ENCODE measurements around the gene AKAIN1. TPM values are rescaled to one million over a fixed set of nuclear protein-coding genes. Genes with fewer than 3 reads are reported as not detected.

AKAIN1 gene
- total and polyA plus RNA-seq, 3 donors from 2014 or later = not detected

DNA sequence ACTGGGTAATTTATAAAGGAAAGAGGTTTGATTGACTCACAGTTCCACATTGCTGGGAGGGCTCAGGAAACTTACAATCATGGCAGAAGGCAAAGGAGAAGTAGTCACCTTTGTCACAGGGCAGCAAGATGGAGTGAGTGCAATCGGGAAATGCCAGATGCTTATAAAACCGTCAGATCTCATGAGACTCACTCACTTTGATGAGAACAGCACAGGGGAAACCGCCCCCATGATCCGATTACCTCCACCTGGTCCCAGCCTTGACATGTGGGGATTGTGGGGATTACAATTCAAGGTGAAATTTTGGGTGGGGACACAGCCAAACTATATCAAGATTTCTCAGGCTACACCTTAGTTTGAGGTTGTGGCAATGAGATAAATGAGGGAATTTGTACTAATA is 54.9 kb downstream of the AKAIN1 start:
- WGBS, 2 donors = 66 to 78% methylated on average over 4 of the region's 4 CpGs
- Histone ChIP-seq H3K9me3 (no peaks in the 10 kb centered on the region), H3K36me3 (ENCODE audit: low read depth, missing control alignments) (no peaks in the 10 kb centered on the region), H3K27ac (no peak overlapping the region), H3K27me3 (no peaks in the 10 kb centered on the region), H3K4me3 (no peak overlapping the region), H3K4me1 (no peaks in the 10 kb centered on the region)
- no peak for DNase-seq
- intact Hi-C loops (cut with DNase I; ENCODE audit: low total_unique reads) = no loop called here
- TF ChIP-seq, protein P1, sequence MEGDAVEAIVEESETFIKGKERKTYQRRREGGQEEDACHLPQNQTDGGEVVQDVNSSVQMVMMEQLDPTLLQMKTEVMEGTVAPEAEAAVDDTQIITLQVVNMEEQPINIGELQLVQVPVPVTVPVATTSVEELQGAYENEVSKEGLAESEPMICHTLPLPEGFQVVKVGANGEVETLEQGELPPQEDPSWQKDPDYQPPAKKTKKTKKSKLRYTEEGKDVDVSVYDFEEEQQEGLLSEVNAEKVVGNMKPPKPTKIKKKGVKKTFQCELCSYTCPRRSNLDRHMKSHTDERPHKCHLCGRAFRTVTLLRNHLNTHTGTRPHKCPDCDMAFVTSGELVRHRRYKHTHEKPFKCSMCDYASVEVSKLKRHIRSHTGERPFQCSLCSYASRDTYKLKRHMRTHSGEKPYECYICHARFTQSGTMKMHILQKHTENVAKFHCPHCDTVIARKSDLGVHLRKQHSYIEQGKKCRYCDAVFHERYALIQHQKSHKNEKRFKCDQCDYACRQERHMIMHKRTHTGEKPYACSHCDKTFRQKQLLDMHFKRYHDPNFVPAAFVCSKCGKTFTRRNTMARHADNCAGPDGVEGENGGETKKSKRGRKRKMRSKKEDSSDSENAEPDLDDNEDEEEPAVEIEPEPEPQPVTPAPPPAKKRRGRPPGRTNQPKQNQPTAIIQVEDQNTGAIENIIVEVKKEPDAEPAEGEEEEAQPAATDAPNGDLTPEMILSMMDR (IDR thresholded peaks at IDR 0.05) = no peak
- no peak for TF ChIP-seq POLR2A (IDR thresholded peaks at IDR 0.05)

DNA sequence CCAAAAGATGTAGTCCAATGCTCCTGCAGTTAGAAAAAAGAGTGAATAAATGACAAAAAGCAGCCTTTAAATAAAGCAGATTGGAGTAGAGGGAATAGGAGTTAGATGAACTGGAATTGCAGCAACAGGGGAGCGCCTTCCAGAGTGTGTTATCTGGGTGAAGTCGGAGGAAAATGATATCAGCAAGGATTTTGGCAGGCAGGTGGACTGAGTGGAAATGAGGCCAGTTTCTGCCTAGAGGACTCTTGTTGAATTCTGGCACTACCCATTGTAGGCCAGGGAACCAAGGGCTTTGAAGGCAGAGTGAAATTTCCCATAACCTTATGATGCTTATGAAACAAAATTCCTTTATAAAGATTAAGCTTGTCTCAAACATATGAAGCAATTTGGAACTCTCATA is 59.8 kb downstream of the AKAIN1 start:
- Histone ChIP-seq H3K36me3 (ENCODE audit: low read depth, missing control alignments) (no peaks in the 10 kb centered on the region), H3K27ac (no peak overlapping the region), H3K27me3 (no peaks in the 10 kb centered on the region), H3K9me3 (no peaks in the 10 kb centered on the region), H3K4me1 (no peaks in the 10 kb centered on the region), H3K4me3 (no peak overlapping the region)
- 28 to 52% methylated on average over 2 of the region's 2 CpGs for WGBS, 2 donors
- intact Hi-C loops (cut with DNase I; ENCODE audit: low total_unique reads) = no loop called here
- DNase-seq = no peak
- TF ChIP-seq, protein P1 (IDR thresholded peaks at IDR 0.05) = no peak
- TF ChIP-seq POLR2A (IDR thresholded peaks at IDR 0.05) = no peak

DNA sequence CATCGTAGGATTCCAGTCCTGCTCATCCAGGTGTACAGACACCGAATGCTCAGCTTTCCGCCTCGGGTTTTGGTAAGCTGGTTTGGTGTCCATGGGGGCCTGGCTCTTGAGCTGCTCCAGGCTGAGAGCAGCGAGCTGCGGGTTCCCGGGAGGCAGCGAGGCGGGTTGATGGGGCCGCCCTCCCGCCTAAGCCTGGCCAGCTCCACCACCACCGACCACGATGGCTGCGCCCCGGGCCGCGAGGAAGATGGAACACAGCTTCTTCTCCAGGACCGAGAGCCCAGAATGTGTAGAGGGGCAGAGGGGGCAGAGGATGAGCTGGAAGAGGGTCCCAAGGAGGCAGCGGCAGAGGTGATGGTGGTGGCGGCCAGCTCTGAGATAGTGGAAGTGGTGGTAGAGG is 64.1 kb downstream of the AKAIN1 start:
- WGBS, 2 donors = 70 to 73% methylated on average over 4 to 20 of the region's 20 CpGs
- Histone ChIP-seq H3K36me3 (ENCODE audit: low read depth, missing control alignments) (no peaks in the 10 kb centered on the region), H3K4me3 (no peak overlapping the region), H3K9me3 (no peaks in the 10 kb centered on the region), H3K27me3 (no peaks in the 10 kb centered on the region), H3K4me1 (no peaks in the 10 kb centered on the region), H3K27ac (no peak overlapping the region)
- DNase-seq = no peak
- intact Hi-C loops (cut with DNase I; ENCODE audit: low total_unique reads) = no loop called here
- no peak for TF ChIP-seq POLR2A (IDR thresholded peaks at IDR 0.05)
- TF ChIP-seq, protein P1 (IDR thresholded peaks at IDR 0.05) = no peak

DNA sequence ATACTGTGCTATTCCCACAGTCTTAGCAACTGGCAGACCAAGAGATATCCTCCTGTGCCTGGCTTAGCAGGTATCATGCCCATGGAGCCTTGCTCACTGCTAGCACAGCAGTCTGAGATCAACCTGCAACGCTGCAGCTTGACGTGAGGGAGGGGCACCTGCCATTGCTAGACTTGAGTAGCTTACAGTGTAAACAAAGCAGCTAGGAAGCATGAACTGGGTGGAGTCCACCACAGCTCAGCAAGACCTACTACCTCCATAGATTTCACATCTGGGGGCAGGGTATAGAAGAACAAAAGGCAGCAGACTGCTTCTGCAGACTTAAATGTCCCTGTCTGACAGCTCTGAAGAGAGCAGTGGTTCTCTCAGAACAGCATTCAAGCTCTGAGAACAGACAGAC is 74.8 kb downstream of the AKAIN1 start:
- Histone ChIP-seq H3K27ac (no peak overlapping the region), H3K9me3 (no peaks in the 10 kb centered on the region), H3K27me3 (no peaks in the 10 kb centered on the region), H3K36me3 (ENCODE audit: low read depth, missing control alignments) (no peaks in the 10 kb centered on the region), H3K4me1 (no peaks in the 10 kb centered on the region), H3K4me3 (no peak overlapping the region)
- DNase-seq = no peak
- 83 to 86% methylated on average over 1 to 2 of the region's 2 CpGs for WGBS, 2 donors
- no peak for TF ChIP-seq POLR2A (IDR thresholded peaks at IDR 0.05)
- TF ChIP-seq, protein P1 (IDR thresholded peaks at IDR 0.05) = no peak
- intact Hi-C loops (cut with DNase I; ENCODE audit: low total_unique reads) = no loop called here

DNA sequence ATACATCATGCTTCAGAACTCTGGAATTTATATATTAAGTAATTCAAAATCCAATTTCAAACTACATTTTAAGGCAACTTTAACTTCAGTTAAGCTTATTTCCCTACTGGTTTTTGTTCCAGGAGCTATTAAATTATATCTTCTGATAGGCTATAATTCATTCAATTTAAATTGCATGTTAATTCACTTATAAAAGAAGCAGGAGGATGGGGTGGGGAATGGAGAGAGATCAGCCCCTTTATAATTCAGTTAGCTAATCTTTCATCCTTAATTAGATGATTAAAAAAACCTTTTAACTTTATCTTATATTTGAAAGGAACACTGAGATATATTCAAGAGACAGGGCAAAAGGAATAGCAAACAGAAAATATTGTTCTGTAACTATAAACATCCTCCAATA is 86.8 kb downstream of the AKAIN1 start:
- no peaks in the 10 kb centered on the region for H3K36me3 ChIP-seq (ENCODE audit: low read depth, missing control alignments)
- TF ChIP-seq POLR2A (IDR thresholded peaks at IDR 0.05) = no peak
- TF ChIP-seq, protein P1 (IDR thresholded peaks at IDR 0.05) = no peak
- intact Hi-C loops (cut with DNase I; ENCODE audit: low total_unique reads) = no loop called here
- H3K27ac ChIP-seq = no peak overlapping the region
- H3K4me1 ChIP-seq = no peaks in the 10 kb centered on the region
- H3K9me3 ChIP-seq = no peaks in the 10 kb centered on the region
- no peak for DNase-seq
- H3K27me3 ChIP-seq = no peaks in the 10 kb centered on the region
- H3K4me3 ChIP-seq = no peak overlapping the region

Measured in testis (tissue), 3 donors.